Measurements from ENCODE around the gene EN1. TPM values are rescaled to one million over a fixed set of nuclear protein-coding genes. Genes with fewer than 3 reads are reported as not detected.

The EN1 gene
- total RNA-seq, 2 experiments from 2014 or later: not detected

- Mint-ChIP-seq H3K27ac (no peak overlapping the region), H3K4me3 (no peak overlapping the region), H3K4me1 (peaks cover 2% of the 10 kb centered on the region), H3K36me3 (no peaks in the 10 kb centered on the region), H3K9me3 (ENCODE audit: low read depth) (no peaks in the 10 kb centered on the region), H3K27me3 (peaks cover 88% of the 10 kb centered on the region)
- CTCF ChIA-PET: interaction anchor here (0.7 kb wide), 1 partner anchor 624 kb away, joined by 3 read pairs; no protein-coding TSS in a partner anchor
- ATAC-seq: no peak
- DNase-seq: no peak
These were observed 13.6 kb downstream of the EN1 start for GRCh38 chr2:118833716-118834439.

- DNase-seq (no peak), ATAC-seq (no peak)
- CTCF ChIA-PET: interaction anchor here (1.5 kb wide), 1 partner anchor 22 kb away, joined by 5 read pairs; no protein-coding TSS in a partner anchor
- H3K4me1 Mint-ChIP-seq: peaks cover 2% of the 10 kb centered on the region
- H3K9me3 Mint-ChIP-seq (ENCODE audit: low read depth): no peaks in the 10 kb centered on the region
- H3K36me3 Mint-ChIP-seq: no peaks in the 10 kb centered on the region
- H3K27ac Mint-ChIP-seq: no peak overlapping the region
- H3K27me3 Mint-ChIP-seq: peaks cover 84% of the 10 kb centered on the region
- H3K4me3 Mint-ChIP-seq: no peak overlapping the region
These were observed 14.4 kb downstream of the EN1 start for GRCh38 chr2:118832791-118833715.

GRCh38 chr2:118832071-118832790, 15.2 kb downstream of the EN1 start:
- no peak for DNase-seq
- Mint-ChIP-seq H3K27ac (no peak overlapping the region), H3K9me3 (ENCODE audit: low read depth) (no peaks in the 10 kb centered on the region), H3K4me1 (peaks cover 2% of the 10 kb centered on the region), H3K36me3 (no peaks in the 10 kb centered on the region), H3K4me3 (no peak overlapping the region), H3K27me3 (peaks cover 78% of the 10 kb centered on the region)
- CTCF ChIA-PET: interaction anchor here (1.5 kb wide), 1 partner anchor 23 kb away, joined by 5 read pairs; no protein-coding TSS in a partner anchor
- ATAC-seq: no peak

GRCh38 chr2:118830881-118831280, 16.6 kb downstream of the EN1 start:
- Mint-ChIP-seq H3K9me3 (ENCODE audit: low read depth) (no peaks in the 10 kb centered on the region), H3K27ac (no peak overlapping the region), H3K36me3 (no peaks in the 10 kb centered on the region), H3K4me3 (no peak overlapping the region), H3K4me1 (peaks cover 2% of the 10 kb centered on the region), H3K27me3 (peaks cover 69% of the 10 kb centered on the region)
- ATAC-seq: no peak
- DNase-seq: no peak
- CTCF ChIA-PET: no interaction called here

- Mint-ChIP-seq H3K27ac (no peak overlapping the region), H3K27me3 (peaks cover 68% of the 10 kb centered on the region), H3K36me3 (no peaks in the 10 kb centered on the region)
These were observed 17.3 kb downstream of the EN1 start for GRCh38 chr2:118830118-118830517.

GRCh38 chr2:118826093-118826492, 21.4 kb downstream of the EN1 start:
- Mint-ChIP-seq H3K27me3 (peaks cover 50% of the 10 kb centered on the region), H3K4me1 (no peaks in the 10 kb centered on the region), H3K27ac (no peak overlapping the region), H3K4me3 (no peak overlapping the region), H3K9me3 (ENCODE audit: low read depth) (no peaks in the 10 kb centered on the region), H3K36me3 (no peaks in the 10 kb centered on the region)
- ATAC-seq (no peak), DNase-seq (no peak)
- CTCF ChIA-PET: no interaction called here

More at GRCh38 chr2:118830118-118830517, 17.3 kb downstream of the EN1 start:
- ATAC-seq: no peak
- H3K9me3 Mint-ChIP-seq (ENCODE audit: low read depth): no peaks in the 10 kb centered on the region
- no peak for DNase-seq
- no peaks in the 10 kb centered on the region for H3K4me1 Mint-ChIP-seq
- no peak overlapping the region for H3K4me3 Mint-ChIP-seq
- CTCF ChIA-PET: no interaction called here

- ATAC-seq (no peak), DNase-seq (no peak)
- Mint-ChIP-seq H3K36me3 (no peaks in the 10 kb centered on the region), H3K4me1 (no peaks in the 10 kb centered on the region), H3K27me3 (peaks cover 37% of the 10 kb centered on the region), H3K4me3 (no peak overlapping the region), H3K9me3 (ENCODE audit: low read depth) (no peaks in the 10 kb centered on the region), H3K27ac (no peak overlapping the region)
- CTCF ChIA-PET: no interaction called here
These were observed 23.8 kb downstream of the EN1 start for GRCh38 chr2:118823633-118824032.

- CTCF ChIA-PET: no interaction called here
- ATAC-seq: no peak
- no peak overlapping the region for H3K27ac Mint-ChIP-seq
- peaks cover 38% of the 10 kb centered on the region for H3K27me3 Mint-ChIP-seq
- H3K4me3 Mint-ChIP-seq: no peak overlapping the region
- H3K36me3 Mint-ChIP-seq: no peaks in the 10 kb centered on the region
- no peaks in the 10 kb centered on the region for H3K4me1 Mint-ChIP-seq
- no peaks in the 10 kb centered on the region for H3K9me3 Mint-ChIP-seq (ENCODE audit: low read depth)
- DNase-seq: no peak
These were observed 24.9 kb downstream of the EN1 start for GRCh38 chr2:118822572-118822971.

GRCh38 chr2:118822015-118822414, 25.4 kb downstream of the EN1 start:
- DNase-seq (no peak), ATAC-seq (no peak)
- Mint-ChIP-seq H3K4me1 (no peaks in the 10 kb centered on the region), H3K27ac (no peak overlapping the region), H3K4me3 (no peak overlapping the region), H3K9me3 (ENCODE audit: low read depth) (no peaks in the 10 kb centered on the region), H3K27me3 (peaks cover 38% of the 10 kb centered on the region), H3K36me3 (no peaks in the 10 kb centered on the region)
- CTCF ChIA-PET: no interaction called here

- Mint-ChIP-seq H3K27me3 (peaks cover 21% of the 10 kb centered on the region), H3K9me3 (ENCODE audit: low read depth) (no peaks in the 10 kb centered on the region), H3K4me1 (no peaks in the 10 kb centered on the region), H3K36me3 (no peaks in the 10 kb centered on the region), H3K27ac (no peak overlapping the region), H3K4me3 (no peak overlapping the region)
- CTCF ChIA-PET: no interaction called here
- ATAC-seq (no peak), DNase-seq (no peak)
These were observed 30.0 kb downstream of the EN1 start for GRCh38 chr2:118817469-118817868.

- H3K4me3 Mint-ChIP-seq: no peak overlapping the region
- H3K4me1 Mint-ChIP-seq: no peaks in the 10 kb centered on the region
- no peak overlapping the region for H3K27ac Mint-ChIP-seq
- CTCF ChIA-PET: no interaction called here
- H3K36me3 Mint-ChIP-seq: no peaks in the 10 kb centered on the region
- no peak for DNase-seq
- peaks cover 18% of the 10 kb centered on the region for H3K27me3 Mint-ChIP-seq
- ATAC-seq: no peak
- H3K9me3 Mint-ChIP-seq (ENCODE audit: low read depth): no peaks in the 10 kb centered on the region
These were observed 30.8 kb downstream of the EN1 start for GRCh38 chr2:118816669-118817068.

GRCh38 chr2:118815731-118816130, 31.7 kb downstream of the EN1 start:
- CTCF ChIA-PET: no interaction called here
- H3K4me1 Mint-ChIP-seq: no peaks in the 10 kb centered on the region
- no peak overlapping the region for H3K4me3 Mint-ChIP-seq
- no peaks in the 10 kb centered on the region for H3K9me3 Mint-ChIP-seq (ENCODE audit: low read depth)
- DNase-seq: no peak
- H3K36me3 Mint-ChIP-seq: no peaks in the 10 kb centered on the region
- ATAC-seq: no peak
- peaks cover 18% of the 10 kb centered on the region for H3K27me3 Mint-ChIP-seq
- H3K27ac Mint-ChIP-seq: no peak overlapping the region

GRCh38 chr2:118815314-118815713, 32.1 kb downstream of the EN1 start:
- no peak overlapping the region for H3K4me3 Mint-ChIP-seq
- DNase-seq (no peak), ATAC-seq (no peak)
- no peaks in the 10 kb centered on the region for H3K4me1 Mint-ChIP-seq
- CTCF ChIA-PET: no interaction called here
- peaks cover 18% of the 10 kb centered on the region for H3K27me3 Mint-ChIP-seq
- no peaks in the 10 kb centered on the region for H3K36me3 Mint-ChIP-seq
- no peak overlapping the region for H3K27ac Mint-ChIP-seq
- no peaks in the 10 kb centered on the region for H3K9me3 Mint-ChIP-seq (ENCODE audit: low read depth)

Measured in activated CD8-positive, alpha-beta memory T cell treated with anti-CD3 and anti-CD28 coated beads, Interleukin-2, amount 10 ng/mL, durations not matched to agents 7 days and 5 days (primary cell).